T-helper 1 cell treated with Interleukin-12 subunit alpha and Interleukin-12 subunit beta and Interleukin-4 antibody, amounts not matched to agents 30 ng/mL and 1 ng/mL, for 36 hours (primary cell): ENCODE data around the gene LYAR. TPM values are rescaled to one million over a fixed set of nuclear protein-coding genes. Genes with fewer than 3 reads are reported as not detected.

Experiments used
- intact Hi-C: fragments of 100-400 bp; cut with micrococcal nuclease; formaldehyde crosslinking; loops from one replicate; pipeline ENCODE4 v1.15.1; 2024
- total RNA-seq: library from RNA; stranded (reverse); gene quantifications from 2 replicates; pipeline ENCODE4 v1.2.3, GENCODE V29; 2022

Gene LYAR, protein sequence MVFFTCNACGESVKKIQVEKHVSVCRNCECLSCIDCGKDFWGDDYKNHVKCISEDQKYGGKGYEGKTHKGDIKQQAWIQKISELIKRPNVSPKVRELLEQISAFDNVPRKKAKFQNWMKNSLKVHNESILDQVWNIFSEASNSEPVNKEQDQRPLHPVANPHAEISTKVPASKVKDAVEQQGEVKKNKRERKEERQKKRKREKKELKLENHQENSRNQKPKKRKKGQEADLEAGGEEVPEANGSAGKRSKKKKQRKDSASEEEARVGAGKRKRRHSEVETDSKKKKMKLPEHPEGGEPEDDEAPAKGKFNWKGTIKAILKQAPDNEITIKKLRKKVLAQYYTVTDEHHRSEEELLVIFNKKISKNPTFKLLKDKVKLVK
- total RNA-seq = 32.7 and 33.6 TPM in 2 replicates

DNA sequence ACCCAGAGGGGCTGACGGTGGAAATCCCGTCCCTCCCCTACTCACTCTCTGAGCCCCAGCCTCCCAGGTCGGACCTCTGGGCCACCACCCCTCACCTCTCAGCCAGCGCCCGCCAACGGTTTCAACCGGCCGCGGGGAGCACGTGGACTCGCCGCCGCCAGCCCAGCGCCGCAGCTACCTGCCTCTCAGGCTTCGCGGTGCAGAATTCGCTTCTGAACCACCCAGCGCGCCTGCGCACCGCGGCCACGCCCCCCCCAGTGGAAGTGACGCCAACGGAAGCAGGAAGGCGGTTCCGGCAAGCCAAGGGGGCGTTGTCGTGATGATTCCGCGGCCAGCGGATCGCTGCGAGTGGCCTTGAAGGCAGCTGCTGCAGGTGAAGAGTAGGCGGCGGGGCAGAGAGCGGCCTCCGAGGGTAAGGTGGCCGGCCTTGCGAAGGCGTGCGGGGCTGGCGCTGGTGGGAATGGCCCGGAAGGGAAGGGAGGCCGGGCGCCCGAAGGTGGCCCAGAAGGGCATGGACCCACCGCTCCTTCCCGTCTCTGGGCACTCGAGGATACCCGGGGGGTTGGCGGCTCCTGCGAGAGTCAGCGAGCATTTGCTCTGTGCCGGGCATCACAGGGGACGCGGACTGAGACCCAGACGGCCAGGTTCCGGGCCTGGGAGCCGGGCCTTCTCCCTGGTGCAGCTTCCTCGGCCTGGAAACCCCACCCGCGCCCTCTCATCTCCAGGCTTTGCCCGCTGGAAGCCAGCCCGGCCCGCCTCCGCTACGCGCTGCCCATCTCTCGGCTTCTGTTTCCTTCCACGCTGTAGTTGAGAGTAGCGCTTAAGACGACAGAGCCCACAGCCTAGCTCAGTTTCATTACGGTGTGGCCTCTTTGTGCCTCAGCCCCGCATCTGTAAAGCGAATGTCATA is at the start of gene LYAR, which contains the start of gene ZBTB49:
Gene LYAR, minus strand, starts transcription at position 214 of the 910 bp plus-strand sequence. CDS start 6,412 bp downstream, outside the sequence.
Gene ZBTB49, plus strand, starts transcription at position 311 of the 910 bp plus-strand sequence. CDS start 9,695 bp downstream, outside the sequence.
- intact Hi-C loops = loop anchor here (1.0 kb wide), 8 partner anchors 20 to 335 kb away; partner anchors contain the start of gene TMEM128

DNA sequence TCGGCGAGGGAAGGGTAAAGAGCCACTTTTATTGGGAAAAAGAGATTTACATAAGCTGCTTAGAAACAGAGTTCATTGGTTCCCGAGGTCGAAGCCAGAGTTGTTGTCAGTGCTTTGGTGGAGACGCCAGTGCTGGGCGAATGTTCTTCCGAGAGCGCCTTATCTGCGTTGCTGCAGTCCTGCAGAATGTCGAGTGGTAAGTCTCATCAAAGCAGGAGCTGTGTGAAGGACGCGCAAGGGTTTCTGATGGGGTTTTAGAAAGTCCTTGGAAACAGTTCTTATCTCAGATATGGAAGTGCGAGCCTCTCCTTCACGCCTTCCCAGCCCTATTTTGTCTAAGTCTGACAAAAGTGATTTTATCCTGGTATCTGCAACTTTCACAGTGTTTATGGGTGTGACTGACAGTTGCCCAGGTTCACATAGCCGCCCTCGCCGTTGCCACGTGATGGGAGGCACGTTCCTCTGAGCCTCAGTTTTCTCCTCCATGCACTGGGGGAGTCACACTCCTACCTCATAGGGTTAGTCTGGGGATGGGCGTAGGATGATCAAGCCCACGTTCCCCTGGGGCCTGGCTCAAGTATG is 49.6 kb upstream of the LYAR start:
- intact Hi-C loops = no loop called here

DNA sequence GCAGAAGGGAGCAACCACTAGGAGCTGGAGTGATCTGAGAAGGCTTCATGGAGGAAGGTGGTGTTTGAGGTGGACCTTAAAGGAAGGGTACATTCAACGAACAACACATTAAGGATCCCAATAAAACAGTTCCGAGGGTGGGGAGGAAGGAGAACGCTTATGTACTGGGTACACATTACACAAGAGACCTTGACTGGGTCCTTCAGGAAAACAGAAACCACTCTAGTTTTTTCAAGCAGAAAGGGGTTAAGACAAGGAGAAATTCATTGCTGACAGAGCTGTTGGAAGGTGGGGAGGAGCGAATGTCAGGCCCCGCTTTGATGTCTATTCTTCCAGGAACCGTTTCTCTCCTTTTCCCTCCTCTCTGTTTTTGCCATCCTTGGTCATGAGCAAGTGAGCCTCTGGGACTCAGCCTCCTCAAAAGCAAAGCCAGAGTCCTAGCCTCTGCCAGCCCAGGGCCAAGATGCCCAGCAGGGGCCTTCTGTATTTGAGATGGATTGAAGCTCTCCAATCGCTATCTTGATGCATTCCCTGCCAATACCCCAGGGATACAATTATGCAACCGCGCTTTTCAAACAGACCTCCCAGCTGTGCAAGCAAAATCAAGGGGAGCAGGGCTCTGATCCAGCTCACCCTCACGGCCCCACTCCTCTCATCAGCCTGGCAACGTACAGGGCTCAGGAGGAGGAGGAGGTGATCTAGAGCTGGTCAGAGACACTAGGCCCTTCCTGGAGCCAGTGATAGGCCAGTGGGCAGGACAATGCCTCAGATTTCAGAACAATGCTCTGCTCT is 48.5 kb upstream of the LYAR start:
- intact Hi-C loops = no loop called here

DNA sequence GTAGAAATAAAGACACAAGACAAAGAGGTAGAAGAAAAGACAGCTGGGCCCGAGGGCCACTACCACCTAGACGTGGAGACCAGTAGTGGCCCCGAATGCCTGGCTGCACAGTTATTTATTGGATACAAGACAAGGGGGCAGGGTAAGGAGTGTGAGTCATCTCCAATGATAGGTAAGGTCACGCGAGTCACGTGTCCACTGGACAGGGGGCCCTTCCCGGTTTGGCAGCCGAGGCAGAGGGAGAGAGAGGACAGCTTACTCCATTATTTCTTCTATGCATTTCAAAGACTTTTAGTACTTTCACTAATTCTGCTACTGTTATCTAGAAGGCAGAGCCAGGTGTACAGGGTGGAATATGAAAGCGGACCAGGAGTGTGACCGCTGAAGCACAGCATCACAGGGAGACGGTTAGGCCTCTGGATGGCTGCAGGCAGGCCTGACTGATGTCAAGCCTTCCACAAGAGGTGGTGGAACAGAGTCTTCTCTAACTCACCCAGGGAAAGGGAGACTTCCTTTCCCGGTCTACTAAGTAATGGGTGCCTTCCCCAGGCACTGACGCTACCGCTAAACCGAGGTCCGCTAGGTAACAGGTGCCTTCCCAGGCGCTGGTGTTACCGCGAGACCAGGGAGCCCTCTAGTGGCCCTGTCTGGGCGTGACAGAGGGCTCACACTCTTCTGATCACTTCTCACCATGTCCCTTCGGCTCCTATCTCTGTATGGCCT is 45.0 kb upstream of the LYAR start:
- intact Hi-C loops = loop anchor here (1.0 kb wide), 5 partner anchors 42 to 83 kb away; partner anchors contain the start of genes LYAR and ZBTB49

DNA sequence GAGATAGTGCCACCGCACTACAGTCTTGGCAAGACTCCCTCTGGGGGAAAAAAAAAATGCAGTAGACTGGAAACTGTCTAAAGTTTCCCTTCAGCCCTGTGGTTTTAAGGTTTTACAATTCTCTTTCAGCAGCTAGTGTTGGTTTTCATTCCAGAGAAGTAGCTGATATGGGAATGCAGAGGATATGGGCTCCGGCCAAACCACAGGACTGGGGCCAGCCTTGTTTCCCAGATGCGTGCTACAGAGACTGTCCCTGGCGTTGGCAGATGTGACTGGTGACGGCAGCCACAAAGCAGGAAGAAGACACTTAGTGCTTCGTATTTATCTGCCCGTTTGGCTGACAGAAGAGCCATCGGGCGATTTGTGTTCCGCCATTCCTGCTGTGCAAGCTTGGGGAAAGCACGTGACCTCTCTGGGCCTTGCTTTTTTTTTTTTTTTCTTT is 43.3 kb upstream of the LYAR start:
- intact Hi-C loops = no loop called here

DNA sequence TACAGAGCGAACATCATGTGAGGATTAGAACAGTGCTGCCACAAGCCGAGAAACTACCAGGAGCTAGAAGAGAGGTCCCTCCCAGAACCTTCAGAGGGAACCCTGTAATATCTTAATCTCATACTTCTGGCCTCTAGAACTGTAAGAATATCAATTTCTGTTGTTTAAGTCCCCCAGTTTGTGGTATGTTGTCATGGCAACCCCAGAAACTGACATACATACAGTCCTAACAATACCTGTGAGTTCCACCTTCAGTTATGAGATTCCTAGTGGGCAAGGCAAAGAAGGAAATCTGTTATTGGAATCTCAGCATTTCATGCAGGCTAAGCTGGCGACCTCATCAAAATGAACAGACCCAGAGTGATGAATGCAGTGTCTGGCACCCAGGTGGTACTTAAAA is 42.6 kb upstream of the LYAR start:
- intact Hi-C loops = no loop called here

DNA sequence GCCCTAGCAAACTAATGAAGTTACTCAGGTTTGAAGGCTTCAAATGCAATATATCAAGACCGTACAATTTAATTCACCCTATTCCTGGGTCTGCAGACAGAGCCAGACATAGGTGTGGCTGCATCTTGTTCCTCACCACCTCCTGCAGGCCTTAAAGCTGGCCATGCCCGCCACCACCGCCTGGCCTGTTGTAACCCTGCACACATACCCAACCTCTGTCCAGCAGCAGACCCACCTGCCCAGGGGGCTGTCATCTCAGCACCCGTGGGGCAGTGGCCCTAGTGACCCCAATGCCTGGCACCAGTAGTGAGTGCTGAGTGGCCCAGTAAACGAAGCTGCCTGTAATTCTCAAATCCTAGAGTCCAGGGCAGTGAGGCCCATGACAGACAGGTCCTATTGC is 40.8 kb upstream of the LYAR start:
- intact Hi-C loops = no loop called here

DNA sequence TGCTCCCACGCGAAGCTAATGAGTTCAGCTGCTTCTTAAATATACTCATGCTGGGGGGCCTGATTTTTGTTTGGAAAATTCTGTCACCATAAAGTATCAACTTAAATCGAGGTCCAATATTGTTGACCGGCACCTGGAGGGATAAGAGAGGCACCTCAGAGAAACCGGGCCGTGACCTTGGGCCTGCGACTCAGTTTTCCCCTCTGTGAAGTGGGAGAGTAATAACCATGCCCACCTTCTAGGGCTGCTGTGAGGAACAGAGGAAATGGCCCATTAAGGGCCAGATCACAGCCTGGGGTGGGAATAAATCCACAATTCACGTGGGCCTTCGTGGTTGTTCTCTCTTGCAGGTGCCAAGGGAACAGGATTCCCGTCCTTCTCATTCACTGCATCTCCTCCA is 39.5 kb upstream of the LYAR start:
- intact Hi-C loops = no loop called here

DNA sequence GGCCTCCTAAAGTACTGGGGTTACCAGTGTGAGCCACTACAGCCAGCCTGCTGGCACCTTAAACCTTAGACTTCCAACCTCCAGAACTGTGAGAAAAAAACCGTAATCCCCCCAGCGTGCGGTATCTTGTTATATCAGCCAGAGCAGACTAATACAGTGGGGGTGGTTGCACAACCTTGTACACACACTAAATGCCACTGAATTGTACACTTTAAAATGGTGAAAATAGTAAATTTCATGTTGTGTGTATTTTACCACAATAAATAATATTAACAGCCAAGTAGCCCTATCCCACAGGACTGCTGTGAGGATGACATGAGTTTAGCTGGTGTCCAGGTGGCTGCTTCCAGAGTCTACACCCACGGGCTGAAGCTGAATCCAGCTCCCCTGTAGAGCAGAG is 38.9 kb upstream of the LYAR start:
- intact Hi-C loops = no loop called here

DNA sequence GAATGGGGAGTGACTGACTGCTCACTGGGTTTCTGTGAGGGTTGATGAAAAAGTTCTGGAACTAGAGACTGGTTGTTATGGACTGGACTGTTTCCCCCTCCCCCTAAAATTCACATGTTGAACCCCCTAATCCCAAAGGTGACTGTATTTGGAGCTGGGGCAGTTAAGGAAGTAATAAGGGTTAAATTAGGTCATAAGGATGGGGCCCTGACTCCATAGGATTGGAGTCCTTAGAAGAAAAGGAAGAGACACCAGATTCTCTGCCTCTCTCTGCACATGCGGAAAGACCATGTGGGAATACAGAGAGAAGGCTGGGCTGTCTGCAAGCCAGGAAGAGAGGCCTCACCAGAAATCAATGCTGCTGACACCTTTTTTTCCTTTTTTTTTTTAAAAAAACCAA is 38.3 kb upstream of the LYAR start:
- intact Hi-C loops = no loop called here

DNA sequence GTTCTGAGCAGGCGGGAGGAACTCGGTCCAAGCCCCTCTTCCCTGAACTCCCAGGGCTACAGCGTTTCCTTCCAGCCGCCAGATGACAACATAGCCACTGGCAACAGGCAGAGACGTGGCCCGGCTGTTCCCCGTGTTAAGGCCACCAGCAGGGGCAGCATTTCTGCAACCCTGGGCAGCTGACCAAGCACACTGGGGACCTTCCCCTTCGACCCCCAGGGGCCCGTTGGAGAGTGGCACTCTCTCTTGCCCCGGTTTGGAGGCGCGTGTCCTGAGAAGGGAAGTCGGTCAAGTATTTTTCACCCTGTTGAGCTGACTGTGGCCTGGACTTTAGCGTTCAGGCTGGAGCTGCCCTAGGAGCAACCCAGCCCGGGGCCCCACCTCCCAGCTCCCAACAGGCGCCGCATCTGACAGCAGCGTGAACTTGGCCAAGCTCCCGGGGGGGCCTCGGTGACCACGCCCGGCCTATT is 37.7 kb upstream of the LYAR start:
- intact Hi-C loops = no loop called here

DNA sequence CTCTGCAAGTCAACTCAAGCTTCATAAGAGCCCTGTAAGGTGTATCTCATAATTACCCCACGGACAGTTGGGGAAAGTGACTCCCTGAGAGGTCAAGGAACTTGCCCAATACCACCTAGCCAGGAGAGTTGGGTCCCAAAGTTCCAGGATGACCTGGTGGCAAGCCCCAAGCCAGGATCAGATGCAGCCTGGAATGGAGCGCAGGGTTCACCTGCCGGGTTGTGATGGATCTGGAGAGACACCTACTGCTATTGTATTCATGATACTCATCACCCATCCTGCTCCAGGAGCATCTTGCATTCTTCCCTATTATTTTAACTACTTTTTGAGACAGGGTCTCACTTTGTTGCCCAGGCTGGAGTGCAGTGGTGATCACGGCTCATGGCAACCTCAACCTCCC is 36.2 kb upstream of the LYAR start:
- intact Hi-C loops = no loop called here

DNA sequence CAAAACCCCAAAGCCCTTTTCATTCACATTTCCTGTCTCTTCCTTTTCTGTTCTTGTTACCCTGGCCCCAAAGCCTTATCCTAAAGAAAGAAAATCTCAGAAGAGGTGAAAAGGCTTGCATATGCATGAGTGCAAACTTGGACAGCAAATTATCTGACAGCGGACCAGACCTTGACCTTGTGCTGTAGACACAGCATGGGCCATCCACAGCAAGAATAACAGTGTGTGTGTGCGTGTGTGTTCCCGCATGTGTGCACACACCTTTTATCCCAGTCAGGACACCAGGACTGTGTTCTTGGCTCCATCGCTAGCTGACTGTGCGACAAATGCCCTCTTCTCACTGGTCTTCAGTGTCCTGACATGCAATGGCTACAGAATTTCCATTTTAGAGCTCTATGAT is 35.4 kb upstream of the LYAR start:
- intact Hi-C loops = no loop called here

DNA sequence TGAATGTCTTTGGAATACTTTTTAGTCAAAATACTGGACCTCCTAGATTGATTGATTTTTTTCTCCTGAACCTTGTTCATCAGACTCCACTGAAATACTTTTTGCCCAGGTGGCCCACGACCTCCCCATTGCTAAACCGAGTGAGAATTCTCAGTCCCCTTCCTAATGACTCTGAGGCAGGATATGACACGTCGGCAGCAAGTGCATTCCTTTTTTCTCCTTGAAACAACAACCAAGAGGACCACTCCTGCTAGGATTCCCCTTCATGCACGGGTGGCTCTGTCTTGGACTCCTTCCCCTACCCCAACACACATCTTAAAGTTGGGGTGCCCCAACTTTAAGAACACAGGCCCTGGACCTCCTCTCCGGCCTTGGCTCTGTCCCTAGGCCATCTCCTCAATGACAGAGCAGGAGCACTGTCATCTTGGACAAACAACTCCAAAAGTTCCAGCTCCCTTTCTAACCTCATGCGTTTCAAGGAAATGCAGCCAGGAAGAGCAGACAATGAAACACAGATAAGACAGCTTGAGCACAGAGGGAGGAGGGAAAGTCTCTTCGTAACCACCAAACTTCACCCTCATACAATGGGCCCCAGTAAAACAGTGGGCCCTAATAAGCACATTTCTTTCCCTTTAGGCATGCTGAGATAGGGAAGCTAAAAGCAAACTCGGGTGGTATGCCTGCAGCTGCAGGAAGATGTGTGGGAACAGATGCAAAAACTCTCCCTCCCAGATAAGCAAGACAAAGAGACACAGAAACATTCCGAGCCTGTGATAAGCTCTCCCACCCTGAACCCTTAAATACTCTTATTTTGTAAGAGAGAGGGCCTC is 34.0 kb upstream of the LYAR start:
- intact Hi-C loops = no loop called here

DNA sequence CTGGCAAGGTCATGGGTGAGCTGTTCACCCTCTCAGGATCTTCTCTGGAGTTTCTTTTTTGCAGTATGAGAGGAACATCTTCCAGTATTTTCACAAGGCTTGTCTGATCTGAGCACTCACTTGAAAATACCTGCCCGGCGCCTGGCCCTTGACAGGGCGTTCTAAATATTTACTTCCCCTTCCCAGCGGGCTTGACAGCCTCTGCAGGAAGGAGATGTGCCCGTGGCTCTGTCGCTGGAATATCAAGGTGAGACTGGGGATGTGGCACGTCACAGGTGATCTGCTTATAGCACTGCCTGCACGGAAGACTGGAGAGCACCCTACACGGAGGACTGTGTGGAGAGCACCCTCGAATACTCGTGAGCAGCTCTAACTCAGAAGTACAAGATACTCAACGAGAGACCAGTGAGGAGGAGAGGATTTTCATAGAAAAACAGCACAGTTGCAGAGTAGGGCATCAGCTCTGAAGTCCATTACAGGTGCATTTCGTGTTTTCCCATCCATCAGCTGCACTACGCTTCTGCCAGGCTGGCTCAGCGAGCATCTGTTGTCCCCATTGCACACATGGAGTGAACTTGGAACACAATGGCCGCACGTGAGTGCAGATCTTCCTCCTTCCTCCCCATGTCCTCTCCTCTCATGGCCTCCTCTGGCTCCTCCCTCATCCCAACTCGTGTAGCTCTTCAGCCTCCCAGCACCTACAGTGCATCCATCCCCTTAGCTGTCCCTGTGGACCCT is 32.2 kb upstream of the LYAR start:
- intact Hi-C loops = no loop called here

DNA sequence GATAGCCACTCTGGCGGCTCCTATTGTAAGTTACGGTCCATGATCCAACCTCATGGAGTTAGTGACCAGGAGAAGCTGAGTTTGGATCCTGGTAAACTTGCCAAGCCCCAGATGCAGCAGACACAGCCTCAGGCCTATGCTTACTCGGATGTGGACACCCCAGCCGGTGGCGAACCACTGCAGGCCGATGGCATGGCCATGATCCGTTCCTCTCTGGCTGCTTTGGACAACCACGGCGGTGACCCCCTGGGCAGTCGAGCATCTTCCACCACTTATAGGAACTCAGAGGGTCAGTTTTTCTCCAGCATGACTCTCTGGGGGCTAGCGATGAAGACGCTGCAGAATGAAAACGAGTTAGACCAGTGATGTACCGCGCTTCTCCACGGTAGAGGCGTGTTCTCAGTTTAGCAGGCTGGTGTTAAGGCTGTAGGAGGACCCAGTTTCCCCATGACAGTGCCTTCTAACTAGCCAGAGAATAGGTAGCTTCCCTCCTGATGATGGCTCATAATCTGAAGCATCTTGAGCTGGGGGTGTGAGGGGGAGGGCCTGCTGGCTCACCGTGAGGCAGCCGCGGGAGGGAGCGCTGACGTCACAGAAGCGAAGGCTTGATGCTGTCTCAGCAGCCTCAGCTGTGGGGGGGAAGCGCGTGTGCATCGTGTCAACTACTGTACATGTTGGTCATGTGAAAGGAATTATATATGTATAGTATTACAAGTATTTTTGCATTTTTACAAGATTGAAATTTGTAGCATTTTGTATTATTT is 31.2 kb upstream of the LYAR start:
- intact Hi-C loops = no loop called here

DNA sequence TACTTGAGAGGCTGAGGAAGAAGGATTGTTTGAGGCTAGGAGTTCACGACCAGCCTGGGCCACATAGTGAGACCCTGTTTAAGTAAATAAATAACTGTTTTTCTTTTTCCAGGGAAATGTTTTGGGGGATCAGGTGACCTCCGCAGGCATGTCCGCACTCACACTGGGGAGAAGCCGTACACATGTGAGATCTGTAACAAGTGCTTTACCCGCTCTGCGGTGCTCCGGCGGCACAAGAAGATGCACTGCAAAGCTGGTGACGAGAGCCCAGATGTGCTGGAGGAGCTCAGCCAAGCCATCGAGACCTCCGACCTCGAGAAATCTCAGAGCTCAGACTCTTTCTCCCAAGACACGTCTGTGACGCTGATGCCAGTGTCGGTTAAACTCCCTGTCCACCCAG is 30.6 kb upstream of the LYAR start:
- intact Hi-C loops = no loop called here
